Measurements from ENCODE around the gene PROKR1.

DNA sequence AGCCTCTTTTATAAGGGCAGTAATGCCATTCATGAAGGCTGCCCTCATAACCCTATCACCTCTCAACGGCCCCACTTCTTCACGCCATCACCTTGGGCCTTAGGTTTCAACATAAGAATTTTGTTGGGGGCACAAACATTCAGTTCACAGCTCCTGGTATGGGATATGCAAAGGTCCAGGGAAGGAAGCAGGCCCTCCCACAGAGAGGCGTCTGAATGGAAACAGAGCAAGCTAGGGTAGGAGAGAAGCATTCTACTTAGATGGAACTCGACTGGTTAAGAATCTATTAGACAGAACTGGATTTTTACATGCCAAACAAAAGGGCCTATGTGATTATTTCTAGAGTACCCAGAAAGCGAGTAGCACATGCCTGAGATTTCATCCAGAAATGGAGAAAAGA lies 42.8 kb downstream of the PROKR1 start:
- TF ChIP-seq, protein P1, sequence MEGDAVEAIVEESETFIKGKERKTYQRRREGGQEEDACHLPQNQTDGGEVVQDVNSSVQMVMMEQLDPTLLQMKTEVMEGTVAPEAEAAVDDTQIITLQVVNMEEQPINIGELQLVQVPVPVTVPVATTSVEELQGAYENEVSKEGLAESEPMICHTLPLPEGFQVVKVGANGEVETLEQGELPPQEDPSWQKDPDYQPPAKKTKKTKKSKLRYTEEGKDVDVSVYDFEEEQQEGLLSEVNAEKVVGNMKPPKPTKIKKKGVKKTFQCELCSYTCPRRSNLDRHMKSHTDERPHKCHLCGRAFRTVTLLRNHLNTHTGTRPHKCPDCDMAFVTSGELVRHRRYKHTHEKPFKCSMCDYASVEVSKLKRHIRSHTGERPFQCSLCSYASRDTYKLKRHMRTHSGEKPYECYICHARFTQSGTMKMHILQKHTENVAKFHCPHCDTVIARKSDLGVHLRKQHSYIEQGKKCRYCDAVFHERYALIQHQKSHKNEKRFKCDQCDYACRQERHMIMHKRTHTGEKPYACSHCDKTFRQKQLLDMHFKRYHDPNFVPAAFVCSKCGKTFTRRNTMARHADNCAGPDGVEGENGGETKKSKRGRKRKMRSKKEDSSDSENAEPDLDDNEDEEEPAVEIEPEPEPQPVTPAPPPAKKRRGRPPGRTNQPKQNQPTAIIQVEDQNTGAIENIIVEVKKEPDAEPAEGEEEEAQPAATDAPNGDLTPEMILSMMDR (conservative IDR thresholded peaks at IDR 0.05; ENCODE audit: low read length): no peak
- no peak for TF ChIP-seq EZH2phosphoT487 (IDR thresholded peaks at IDR 0.05; ENCODE audit: borderline replicate concordance)

Measured in Loucy (cell line).